GM19035 (cell line): ENCODE data around the gene HACL1.

Experiments used
- ATAC-seq: cut with Tn5 transposase; IDR thresholded peaks from one replicate; pipeline ENCODE4 v1.9.1; 2021; ENCODE audit not compliant: unreplicated experiment

The HACL1 gene

DNA sequence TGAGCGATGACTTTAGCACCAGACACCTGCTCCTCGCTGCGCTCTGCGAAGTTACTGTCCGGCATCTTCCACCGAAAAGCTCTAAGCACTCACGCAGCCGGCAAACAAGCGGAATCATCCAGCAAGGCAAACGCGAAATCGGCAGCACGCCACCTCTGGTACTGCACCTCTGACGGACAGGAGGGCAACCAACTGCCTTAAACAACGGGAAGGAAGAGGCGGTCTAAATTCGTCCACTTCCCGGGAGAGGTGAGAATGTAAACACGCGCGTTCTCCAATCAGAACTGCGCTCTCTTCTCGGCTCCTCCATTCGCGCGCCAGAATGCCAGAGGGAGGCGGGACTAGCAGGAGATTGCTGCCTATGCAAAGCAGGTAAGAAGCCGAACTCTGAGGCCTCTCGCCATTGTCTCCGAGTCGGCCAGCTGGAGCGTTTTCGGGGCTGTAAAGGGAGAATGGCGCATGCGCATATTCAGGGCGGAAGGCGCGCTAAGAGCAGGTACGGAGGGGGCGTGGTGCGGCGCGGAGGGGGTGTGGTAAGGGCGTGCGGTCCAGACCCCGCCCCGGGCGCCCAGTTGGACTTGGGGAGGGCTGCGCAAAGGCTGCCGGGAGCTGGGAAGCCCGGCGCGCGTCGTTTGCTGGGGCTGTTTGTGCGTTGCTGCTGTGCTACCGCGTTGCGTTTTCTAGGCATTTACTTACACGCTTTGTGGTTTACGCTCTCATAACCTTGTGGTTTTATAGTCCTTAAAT, at the start of gene HACL1, which contains the start of gene BTD:
Gene HACL1 (minus strand): TSS at position 171 of the 747 bp plus-strand sequence. CDS start 106 bp downstream, at position 65.
Gene BTD (plus strand): TSS at position 347 of the 747 bp plus-strand sequence. CDS start 33,695 bp downstream, outside the sequence.
- peak; percentile 94 for ATAC-seq

DNA sequence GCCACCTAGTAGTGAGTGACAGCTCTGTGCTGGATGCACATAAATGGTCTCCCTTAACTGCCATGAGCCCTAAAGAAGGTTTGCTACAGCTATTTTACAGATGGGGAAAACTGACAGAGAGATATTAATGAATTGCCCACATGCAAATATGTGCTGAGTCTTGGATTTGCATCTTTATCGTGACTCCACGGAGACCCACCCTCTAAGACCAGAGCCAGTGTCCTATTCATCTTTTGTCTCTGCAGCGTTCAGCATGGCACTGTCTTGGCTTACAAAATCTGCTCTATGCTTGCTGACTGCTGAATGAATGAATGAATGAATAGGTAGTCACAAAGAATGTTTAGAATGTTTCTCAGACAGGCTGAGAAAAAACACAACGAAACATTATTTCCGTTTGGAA, 48.5 kb upstream of the HACL1 start:
- no peak for ATAC-seq

DNA sequence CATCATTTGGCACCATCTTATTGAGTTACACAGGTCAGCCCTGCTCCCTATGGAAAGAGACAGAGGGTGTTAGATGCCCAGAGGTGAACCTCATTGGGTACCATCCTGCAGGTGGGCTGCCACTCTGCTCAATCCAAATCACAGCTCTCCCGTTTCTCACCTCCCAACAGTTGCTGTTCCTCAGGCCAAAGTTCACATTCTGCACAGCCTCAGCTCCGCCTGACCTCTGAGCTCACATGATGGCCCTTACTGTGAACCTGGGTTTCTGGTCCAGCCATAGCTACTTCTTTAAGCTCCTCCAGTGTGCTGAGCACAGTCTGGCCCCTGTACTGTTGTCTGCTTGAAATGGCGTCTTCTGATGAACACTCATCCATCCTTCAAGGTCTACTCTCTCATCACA, 48.0 kb upstream of the HACL1 start:
- no peak for ATAC-seq

DNA sequence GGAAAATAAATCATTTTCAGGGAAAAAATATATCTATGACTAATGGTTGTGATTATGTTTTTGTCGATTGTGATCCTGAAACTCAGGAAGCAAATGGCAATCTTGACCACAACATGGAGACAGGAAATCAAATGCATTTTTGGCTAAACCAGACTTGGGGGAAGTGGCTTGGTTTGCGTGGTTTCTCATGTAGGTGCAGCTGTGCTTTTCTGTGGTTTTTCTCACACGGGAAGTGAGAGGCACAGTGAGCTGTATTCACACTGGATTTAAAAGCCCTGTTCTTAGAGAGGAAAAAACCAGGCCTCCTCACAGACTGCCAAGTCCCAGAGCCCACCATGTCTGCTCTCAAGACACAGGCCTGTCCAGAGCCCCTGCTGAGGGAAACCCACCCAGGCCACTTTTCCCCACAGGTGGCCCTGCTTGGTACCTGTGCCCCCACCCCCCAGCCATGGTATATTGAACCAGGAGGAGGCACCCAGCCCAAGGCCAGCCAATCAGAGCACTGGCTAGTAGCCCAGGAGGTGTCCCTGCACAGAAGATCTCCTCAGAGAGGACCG, 46.3 kb upstream of the HACL1 start:
- ATAC-seq: peak; percentile 96

DNA sequence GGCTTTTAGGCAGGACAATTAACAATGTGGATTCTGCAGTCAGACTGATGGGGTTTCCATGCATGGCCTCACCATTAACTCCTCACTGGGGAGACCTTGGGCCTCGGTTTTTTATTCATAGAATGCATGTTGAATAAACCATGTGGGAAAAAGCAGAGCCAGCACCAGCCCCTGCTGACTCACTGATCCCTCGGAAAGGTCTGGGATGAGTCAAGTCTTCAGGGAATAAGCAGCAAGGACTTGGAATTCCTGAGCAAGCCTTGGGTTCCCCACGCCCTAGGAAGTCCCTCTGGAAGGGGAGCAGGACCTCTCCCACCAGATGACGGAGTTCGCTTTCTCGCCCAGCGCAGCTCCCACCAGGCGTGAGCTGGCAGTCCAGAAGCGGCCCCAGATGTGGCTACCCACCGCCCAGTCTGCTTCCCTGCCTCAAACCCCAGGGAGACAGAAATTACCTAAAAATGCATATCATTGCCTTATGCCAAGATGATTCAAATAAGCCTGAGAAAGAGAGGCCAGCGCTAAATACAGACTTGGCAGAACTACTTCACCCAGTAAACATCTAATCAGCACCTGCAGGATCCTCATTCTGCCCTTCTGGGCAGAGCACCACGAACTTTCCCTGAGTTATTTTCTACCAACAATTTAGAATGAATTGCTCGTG, 45.6 kb upstream of the HACL1 start:
- peak; percentile 24 for ATAC-seq

DNA sequence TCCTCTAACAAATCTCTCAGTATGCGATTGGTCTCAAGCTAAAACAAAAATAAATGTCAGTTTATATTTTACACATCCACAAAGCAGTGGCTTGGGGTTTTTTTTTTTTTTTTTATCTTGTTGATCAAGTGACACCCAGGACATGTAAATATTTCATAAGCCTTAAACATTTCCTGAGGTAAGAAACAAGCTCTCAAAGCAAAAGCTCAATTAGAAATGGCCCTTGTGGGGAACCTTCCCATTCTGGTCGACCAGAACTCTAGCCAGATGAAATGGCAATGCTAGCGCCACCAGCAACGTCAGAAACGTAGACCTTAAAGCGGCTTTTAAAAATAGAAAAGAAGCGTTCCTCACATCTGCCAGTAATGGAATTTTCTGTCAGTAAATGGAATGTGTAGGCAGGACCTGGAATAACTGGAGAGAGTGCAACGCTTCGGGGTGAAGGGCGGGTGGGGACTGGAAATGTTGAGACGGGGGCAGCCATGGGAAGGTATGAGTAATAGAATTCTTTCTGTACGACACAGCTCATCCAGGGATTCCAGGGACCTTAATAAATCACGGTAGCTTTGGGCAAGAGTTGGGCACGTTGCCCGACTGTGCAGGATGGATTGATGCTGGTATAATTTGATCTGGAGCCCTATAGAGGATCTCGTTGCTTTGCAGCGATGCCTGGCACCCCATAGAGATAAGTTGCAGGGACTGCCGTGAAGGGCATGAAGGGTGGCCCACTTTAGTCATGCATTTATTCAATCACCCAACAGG, 44.6 kb upstream of the HACL1 start:
- no peak for ATAC-seq

DNA sequence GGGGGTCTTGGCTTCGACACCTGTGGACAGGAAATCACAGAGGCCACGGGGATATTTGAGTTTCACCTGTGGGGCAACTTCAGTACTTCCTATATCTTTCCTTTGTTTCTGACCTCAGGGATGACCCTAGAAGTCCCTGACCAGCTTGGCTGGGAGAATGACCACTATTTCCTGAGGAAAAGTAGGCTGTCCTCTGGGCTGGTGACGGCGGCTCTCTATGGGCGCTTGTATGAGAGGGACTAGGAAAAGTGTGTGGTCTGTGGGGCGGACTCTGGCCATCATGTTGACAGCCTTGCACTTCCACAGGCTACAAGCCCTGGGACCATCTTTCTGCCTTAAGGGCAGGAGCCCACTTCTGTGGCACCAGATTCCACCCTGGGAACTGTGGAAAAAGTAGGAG, 43.9 kb upstream of the HACL1 start:
- ATAC-seq: no peak

DNA sequence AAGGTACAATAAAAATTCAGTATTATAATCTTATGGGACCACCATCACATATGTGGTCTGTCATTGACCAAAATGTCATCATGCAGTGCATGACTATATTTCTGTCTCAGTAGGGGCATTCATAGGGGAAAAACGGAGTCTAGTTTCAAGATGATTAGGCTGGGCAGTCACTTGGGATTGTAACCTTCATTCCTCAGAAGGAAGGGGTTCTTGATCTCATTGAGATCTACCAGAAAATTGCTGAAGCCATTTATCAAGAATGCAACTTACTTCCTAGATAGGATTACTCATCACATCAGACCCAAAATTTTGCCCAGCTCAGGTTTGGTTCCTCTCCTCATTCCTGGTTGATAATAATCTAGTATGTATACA, 37.5 kb upstream of the HACL1 start:
- ATAC-seq: no peak

DNA sequence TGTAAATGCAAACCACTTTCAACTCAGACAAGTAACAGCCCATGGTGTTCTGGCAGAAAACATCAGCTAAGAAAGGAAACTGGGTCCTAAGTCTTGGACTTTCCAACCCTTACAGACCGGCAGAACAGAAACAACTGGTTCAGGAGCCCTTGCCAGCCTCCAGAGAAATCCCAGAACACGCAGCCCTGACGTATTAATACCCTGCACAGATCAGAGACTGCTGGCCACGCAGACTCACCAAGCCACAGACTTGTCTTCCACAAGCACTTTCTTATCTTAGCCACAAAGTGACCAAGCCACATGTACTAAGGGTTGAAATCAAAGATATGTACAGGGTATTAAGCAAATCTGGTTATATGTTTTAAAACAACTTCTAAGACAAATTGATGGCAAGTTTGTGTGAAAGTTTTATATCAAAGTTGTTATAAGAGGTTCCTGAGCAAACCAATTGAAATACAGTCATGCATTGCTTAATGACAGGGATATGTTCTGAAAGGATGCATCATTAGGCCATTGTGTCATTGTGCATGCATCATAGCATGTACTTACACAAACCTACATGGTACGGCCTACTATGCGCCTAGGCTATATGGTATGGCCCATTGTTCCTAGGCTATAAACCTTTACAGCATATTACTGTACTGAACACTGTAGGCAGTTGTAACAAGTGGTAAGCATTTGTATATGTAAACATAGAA, 37.0 kb upstream of the HACL1 start:
- no peak for ATAC-seq

DNA sequence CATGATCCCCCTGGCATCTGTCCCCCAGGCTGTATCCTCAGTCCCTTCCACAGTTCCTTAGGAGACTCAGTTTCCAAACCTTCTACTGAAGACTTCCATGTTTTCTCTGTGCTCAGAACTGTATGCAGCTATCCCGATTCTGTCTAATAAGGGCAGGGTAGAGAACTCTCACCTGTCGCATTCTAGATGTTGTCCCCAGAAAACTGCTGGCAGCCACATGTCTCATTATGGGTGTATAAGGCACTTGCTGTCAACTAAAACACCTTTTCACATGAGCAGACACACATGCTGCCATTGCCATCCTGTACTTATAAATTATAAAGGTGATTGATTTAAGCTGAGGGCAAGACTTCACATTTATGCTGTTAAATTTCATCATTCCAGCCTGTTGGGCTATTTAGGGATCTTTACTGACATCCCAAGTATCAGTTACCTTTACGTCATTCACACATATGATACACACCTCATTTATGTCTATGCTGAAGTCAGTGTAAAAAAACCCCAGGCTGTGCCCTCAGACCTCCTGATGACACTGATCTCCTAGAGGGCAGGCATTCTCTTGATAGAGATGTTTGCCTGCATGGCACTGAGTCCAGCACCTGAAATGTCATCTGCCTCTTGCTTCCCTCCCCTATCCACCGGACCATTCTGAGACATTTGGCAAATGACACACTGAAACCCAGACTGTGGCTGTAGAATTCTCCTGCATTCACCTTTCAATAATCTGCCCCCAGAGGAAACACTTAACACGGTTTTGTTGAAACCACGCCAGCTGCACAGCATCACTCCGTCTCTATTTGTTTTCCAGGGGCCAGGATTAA, 36.0 kb upstream of the HACL1 start:
- no peak for ATAC-seq

DNA sequence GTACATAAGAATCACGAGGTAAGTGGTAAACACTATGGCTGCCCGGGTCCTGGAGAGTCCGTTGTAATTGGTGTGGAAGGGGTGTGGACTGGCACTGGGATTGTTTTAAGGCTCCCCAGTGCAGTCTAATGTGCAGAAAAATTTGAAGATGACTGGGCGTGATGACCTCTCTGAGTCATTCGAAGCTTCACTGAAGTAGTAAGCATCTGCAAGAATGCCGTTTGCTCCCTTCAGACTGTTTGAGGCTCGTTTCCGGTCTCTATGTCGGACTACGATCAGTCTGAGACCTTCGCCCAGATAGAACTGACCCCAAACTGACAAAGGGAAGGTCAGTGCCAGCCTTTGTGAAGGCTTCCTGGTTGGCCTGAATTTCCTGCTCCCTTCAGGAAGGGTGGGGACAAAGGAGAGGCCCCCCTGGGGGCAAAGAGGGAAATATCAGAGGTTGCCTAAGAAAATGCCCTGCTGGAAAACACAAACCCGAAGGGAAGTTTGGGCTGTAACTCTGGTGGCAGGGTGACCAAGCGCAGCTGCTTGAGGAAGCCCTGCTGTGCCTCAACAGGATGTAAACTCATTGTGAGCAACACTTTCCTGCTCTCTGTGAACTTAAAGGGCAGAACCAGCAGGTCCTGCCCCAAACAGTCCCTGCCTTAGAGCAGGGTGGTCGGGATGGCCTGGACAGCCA, 34.8 kb upstream of the HACL1 start:
- peak; percentile 80 for ATAC-seq

DNA sequence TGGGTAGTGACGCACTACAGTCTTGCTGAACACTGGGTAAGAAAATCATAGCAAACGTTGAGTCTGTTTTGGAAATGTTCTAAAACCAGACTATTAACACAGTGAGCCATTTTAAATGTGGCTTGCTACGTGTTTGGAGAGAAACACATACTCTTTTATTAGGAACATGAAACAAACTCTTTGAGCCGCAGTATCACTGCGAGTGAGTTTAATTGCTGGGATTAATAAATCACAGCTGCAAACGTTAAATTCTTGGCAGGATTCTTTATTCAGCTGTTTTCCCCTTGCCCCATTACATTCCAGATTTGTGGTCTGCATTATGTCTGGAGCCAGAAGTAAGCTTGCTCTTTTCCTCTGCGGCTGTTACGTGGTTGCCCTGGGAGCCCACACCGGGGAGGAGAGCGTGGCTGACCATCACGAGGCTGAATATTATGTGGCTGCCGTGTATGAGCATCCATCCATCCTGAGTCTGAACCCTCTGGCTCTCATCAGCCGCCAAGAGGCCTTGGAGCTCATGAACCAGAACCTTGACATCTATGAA, 33.8 kb upstream of the HACL1 start:
- no peak for ATAC-seq

DNA sequence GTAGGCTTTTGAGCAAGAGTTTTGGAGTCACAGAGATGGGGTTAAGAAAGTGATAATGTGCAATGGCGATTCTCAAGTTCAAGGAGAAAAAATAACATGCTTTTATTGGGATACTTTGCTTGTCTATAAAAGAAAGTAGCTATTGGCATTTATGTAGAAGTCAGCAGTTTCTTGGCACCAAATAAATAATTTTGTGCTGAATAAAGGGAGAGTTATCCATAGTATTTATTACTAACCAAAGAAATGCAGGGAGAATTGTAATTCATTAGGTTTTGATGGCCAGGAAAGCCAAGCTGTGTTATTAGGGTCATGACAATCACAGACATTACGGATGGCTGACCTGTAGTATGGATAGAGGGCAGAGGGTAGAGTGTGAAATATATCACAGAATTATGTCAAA, 33.3 kb upstream of the HACL1 start:
- no peak for ATAC-seq

DNA sequence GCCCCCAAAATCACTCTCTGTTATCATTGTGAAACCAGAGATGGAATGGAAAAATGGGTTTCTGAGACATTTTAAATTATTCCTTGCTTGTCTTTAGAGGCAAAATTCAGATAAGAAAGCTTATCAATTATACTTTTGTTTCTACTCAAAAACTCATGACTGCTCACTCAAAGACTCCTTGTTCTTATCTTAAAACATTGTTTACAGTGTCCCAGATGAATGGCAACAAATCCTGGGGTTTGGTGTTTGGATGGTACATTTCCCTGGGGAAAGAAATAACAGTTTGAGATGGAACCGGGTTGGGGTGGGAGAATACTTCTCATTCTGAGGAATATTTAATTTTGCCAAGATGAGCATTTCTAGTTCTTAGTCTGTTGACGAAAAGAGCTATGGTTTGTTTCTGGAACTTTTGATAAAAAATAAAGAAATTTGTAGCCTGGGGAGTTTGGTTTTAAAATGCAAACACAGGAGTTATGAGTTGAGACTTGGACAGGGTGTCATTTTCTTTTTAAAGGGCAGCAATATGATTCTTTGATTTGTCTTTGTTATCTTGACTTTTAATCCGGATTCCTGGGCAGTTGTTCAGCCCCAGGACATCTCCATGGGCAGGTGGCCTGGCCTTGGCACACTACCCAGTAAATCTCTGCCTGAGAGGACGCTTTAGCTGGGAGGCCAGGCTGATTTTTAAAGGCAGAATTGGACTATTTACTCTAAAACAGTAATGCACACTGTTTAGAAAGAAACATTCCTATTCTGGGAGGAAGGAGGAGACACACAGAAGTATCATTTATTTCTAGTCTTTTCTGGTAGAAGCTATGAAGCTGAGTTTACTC, 32.6 kb upstream of the HACL1 start:
- ATAC-seq: no peak

DNA sequence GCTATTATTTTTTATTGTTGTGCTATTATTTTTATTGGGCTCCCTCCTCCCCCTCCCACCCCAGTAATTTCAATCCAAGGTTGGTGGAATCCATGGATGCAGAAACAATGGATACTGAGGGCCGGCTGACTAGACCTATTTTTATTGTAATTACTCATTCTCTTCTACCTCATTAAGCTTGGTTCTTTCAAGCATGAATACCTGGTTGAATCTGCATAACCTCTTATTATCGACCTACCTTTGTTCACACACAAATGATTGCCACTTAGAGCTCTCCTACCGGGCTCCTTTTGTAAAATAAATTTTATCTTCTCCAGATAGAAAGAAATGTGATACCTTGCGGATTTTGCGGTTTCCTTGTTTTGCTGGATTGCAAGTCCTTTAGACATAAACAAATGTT, 31.8 kb upstream of the HACL1 start:
- ATAC-seq: no peak

DNA sequence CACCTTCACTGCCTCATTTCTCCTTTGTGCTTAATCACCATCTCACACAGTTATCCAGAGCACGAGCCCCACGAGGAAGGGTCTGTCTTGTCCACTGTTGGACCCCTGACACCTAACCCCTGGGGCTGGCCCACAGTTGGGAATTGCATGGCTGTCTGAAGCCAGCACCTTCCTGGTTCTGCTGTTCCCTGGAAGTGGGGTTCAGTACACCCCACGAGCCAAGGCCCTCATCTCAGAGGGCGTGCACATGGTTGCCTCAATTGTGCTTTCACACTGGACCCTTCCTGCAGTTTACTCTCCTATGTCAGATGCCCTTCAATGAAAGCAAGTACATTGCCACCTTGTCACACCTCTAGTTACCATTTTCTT, 30.8 kb upstream of the HACL1 start:
- ATAC-seq: no peak

DNA sequence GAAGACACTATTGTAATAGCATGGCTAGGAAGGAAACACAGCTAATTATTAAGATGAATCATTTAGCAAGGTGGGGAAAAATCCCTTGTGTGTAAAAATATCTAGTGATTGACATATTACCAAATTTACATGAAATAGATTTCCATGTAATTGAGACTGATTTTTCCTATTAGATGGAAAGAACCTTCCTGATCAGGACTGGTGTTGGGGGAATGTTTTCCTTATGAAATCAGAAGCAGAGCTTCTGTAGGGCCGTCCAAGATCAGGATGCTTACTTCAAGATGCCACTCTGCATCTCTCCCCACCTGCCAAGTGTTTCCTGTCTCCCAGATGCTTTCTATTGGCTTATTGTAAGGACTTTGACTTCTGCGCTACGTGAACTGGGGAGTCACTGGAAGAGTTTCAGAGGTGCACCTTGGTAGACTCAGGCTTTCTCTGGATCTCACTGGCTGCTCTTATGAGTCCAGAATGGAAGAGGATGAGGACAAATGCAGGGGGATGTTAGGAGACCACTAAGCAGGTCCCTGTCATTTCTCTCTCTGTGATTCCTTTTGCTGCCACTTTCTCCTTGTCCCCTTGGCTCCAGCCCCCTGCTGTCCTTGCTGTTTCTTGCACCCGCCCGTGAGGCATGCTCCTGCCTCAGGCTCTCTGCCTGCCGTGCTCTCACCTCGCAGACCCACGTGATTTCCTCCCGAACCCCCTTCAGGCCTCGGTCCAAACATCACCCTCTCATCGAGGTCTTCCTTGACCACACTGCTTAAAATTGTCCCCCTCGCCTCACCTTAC, 30.2 kb upstream of the HACL1 start:
- no peak for ATAC-seq
